IMR-90 (cell line): ENCODE data around the gene FYCO1. TPM values are rescaled to one million over a fixed set of nuclear protein-coding genes. Genes with fewer than 3 reads are reported as not detected.

Experiments used
- ATAC-seq: fragments of 200-7000 bp; cut with Tn5 transposase; 2 replicates; pipeline ENCODE4 v1.9.1; 2020; ENCODE audit warnings: low read depth, mild to moderate bottlenecking, moderate library complexity
- BruUV-seq: library from RNA; stranded (reverse); fragments of 400-500 nt; replicated peaks from 2 replicates; lab custom pipeline; 2021; lab: Mats Ljungman, UMichigan
- CTCF ChIA-PET: fragments of 300-600 bp; formaldehyde crosslinking; extraction: SDS; loops from one replicate; lab custom pipeline; 2021; ENCODE audit warnings: antibody characterized with exemption; lab: Yijun Ruan, JAX
- POLR2A ChIA-PET: fragments of 300-600 bp; sonication (Branson Sonifier 250); formaldehyde crosslinking; loops from one replicate; lab custom pipeline; 2022; ENCODE audit warnings: antibody characterized with exemption; ENCODE audit not compliant: unreplicated experiment; lab: Charles Lee
- DNase-seq: peaks from one replicate; pipeline ENCODE4 v3.0.0; 2013
- H2AFZ ChIP-seq: replicated peaks from 2 replicates; pipeline ENCODE3; 2013; ENCODE audit warnings: low read length, mild to moderate bottlenecking; ENCODE audit not compliant: poor library complexity
- H2AK5ac ChIP-seq: 2 replicates; pipeline ENCODE4 v1.6.1; 2013; ENCODE audit warnings: low read depth, low read length, inconsistent platforms
- H2AK9ac ChIP-seq: replicated peaks from 2 replicates; pipeline ENCODE3; 2013; ENCODE audit warnings: mild to moderate bottlenecking, low read depth, low read length, moderate library complexity; ENCODE audit not compliant: poor library complexity
- H2BK120ac ChIP-seq: 2 replicates; pipeline ENCODE4 v1.6.1; 2013; ENCODE audit warnings: low read depth, low read length, inconsistent platforms
- H2BK15ac ChIP-seq: 3 replicates; pipeline ENCODE4 v1.6.1; 2013; ENCODE audit warnings: low read depth, low read length, inconsistent platforms
- H2BK20ac ChIP-seq: 2 replicates; pipeline ENCODE4 v1.6.1; 2013; ENCODE audit warnings: low read depth, mild to moderate bottlenecking, inconsistent platforms, low read length, moderate library complexity
- H2BK5ac ChIP-seq: 2 replicates; pipeline ENCODE4 v1.6.1; 2013; ENCODE audit warnings: mild to moderate bottlenecking, low read depth, low read length, inconsistent platforms; ENCODE audit not compliant: poor library complexity, severe bottlenecking
- H3K14ac ChIP-seq: replicated peaks from 2 replicates; pipeline ENCODE4 v1.6.1; 2013; ENCODE audit warnings: low read depth, low read length, inconsistent platforms
- H3K18ac ChIP-seq: 2 replicates; pipeline ENCODE4 v1.6.1; 2013; ENCODE audit warnings: low read depth, low read length, control low read depth
- H3K23ac ChIP-seq: 2 replicates; pipeline ENCODE4 v1.6.1; 2013; ENCODE audit warnings: low read depth, low read length, inconsistent platforms
- H3K27ac ChIP-seq: 2 replicates; pipeline ENCODE4 v1.5.1; 2013; ENCODE audit warnings: mild to moderate bottlenecking, control low read depth, low read length; ENCODE audit not compliant: insufficient read depth
- H3K27me3 ChIP-seq: 2 replicates; pipeline ENCODE4 v1.6.1; 2013; ENCODE audit warnings: low read length; ENCODE audit not compliant: control insufficient read depth, insufficient read depth
- H3K36me3 ChIP-seq: 2 replicates; pipeline ENCODE4 v1.6.1; 2013; ENCODE audit warnings: low read length, mixed read lengths; ENCODE audit not compliant: control insufficient read depth, insufficient read depth
- H3K4ac ChIP-seq: 2 replicates; pipeline ENCODE4 v1.6.1; 2013; ENCODE audit warnings: low read depth, low read length, inconsistent platforms
- H3K4me1 ChIP-seq: 2 replicates; pipeline ENCODE4 v1.6.1; 2013; ENCODE audit warnings: low read length, mixed read lengths; ENCODE audit not compliant: control insufficient read depth, insufficient read depth
- H3K4me2 ChIP-seq: 2 replicates; pipeline ENCODE4 v1.6.1; 2013; ENCODE audit warnings: low read depth, mild to moderate bottlenecking, control low read depth, low read length, moderate library complexity
- H3K4me3 ChIP-seq: 2 replicates; pipeline ENCODE4 v1.5.1; 2013; ENCODE audit warnings: low read depth, mild to moderate bottlenecking, control low read depth, low read length, moderate library complexity; ENCODE audit not compliant: insufficient read depth
- H3K56ac ChIP-seq: 2 replicates; pipeline ENCODE4 v1.6.1; 2013; ENCODE audit warnings: low read length, inconsistent platforms; ENCODE audit not compliant: insufficient read depth; ENCODE audit errors: extremely low read depth
- H3K79me1 ChIP-seq, 2 experiments: 2 replicates each; pipeline ENCODE4 v1.6.1; 2013; ENCODE audit warnings: low read length in 2 of 2, inconsistent platforms in 1 of 2, low read depth in 1 of 2
- H3K9ac ChIP-seq: 2 replicates; pipeline ENCODE4 v1.6.1; 2013; ENCODE audit warnings: low read depth, low read length, control low read depth
- H3K9me1 ChIP-seq: 2 replicates; pipeline ENCODE4 v1.6.1; 2013; ENCODE audit warnings: low read length, inconsistent platforms; ENCODE audit not compliant: insufficient read depth
- H3K9me3 ChIP-seq: 2 replicates; pipeline ENCODE4 v1.6.1; 2013; ENCODE audit warnings: low read length; ENCODE audit not compliant: control insufficient read depth, insufficient read depth
- H4K20me1 ChIP-seq: 2 replicates; pipeline ENCODE4 v1.6.1; 2013; ENCODE audit warnings: low read length, inconsistent platforms; ENCODE audit not compliant: insufficient read depth
- H4K5ac ChIP-seq: 2 replicates; pipeline ENCODE4 v1.6.1; 2013; ENCODE audit warnings: mild to moderate bottlenecking, low read depth, low read length, control low read depth
- H4K8ac ChIP-seq, 2 experiments: 2 replicates each; pipeline ENCODE4 v1.6.1; 2013; ENCODE audit warnings: low read depth in 2 of 2, low read length in 2 of 2, control low read depth in 1 of 2, inconsistent platforms in 1 of 2
- H4K91ac ChIP-seq: 2 replicates; pipeline ENCODE4 v1.6.1; 2013; ENCODE audit warnings: low read depth, low read length, inconsistent platforms; ENCODE audit not compliant: insufficient read depth
- BHLHE40 ChIP-seq: fragments of 150-350 bp; IDR thresholded peaks from 2 replicates; pipeline ENCODE4 v1.6.1; 2016; ENCODE audit warnings: mild to moderate bottlenecking, low read depth, low read length
- CHD1 ChIP-seq: IDR thresholded peaks from 2 replicates; pipeline ENCODE4 v1.6.1; 2012; ENCODE audit warnings: low read depth, low read length, improper control_type of control experiment
- MAFK ChIP-seq: IDR thresholded peaks from 2 replicates; pipeline ENCODE4 v1.6.1; 2012; ENCODE audit warnings: low read depth, low read length, improper control_type of control experiment
- MAZ ChIP-seq: IDR thresholded peaks from 2 replicates; pipeline ENCODE4 v1.6.1; 2012; ENCODE audit warnings: low read depth, mild to moderate bottlenecking, low read length, improper control_type of control experiment, moderate library complexity, borderline replicate concordance
- MXI1 ChIP-seq: IDR thresholded peaks from 2 replicates; pipeline ENCODE4 v1.6.1; 2012; ENCODE audit warnings: low read depth, mild to moderate bottlenecking, low read length, moderate library complexity, borderline replicate concordance
- NFE2L2 ChIP-seq: fragments of 150-350 bp; IDR thresholded peaks from 2 replicates; pipeline ENCODE4 v1.6.1; 2016; ENCODE audit warnings: low read depth, mild to moderate bottlenecking, low read length
- POLR2A ChIP-seq: IDR thresholded peaks from 2 replicates; pipeline ENCODE4 v1.6.1; 2012; ENCODE audit warnings: mild to moderate bottlenecking, low read depth, low read length
- RAD21 ChIP-seq: IDR thresholded peaks from 2 replicates; pipeline ENCODE4 v1.6.1; 2012; ENCODE audit warnings: low read length, improper control_type of control experiment
- RFX5 ChIP-seq: IDR thresholded peaks from 2 replicates; pipeline ENCODE4 v1.8.0; 2012; ENCODE audit warnings: low read depth, mild to moderate bottlenecking, low read length, moderate library complexity
- SMC3 ChIP-seq: fragments of 150-350 bp; IDR thresholded peaks from 2 replicates; pipeline ENCODE4 v1.6.1; 2016; ENCODE audit warnings: low read depth, mild to moderate bottlenecking, antibody characterized with exemption, low read length, moderate library complexity
- WGBS, 2 experiments: methylation state at CpG; one replicate each; pipeline versions ENCODE4 v1.1.5 to v1.1.7; 2013; ENCODE audit warnings: missing lambda C conversion rate in 2 of 2; ENCODE audit not compliant: insufficient read length in 1 of 2; ENCODE audit errors: extremely low coverage in 2 of 2; 5-methylcytosine and 5-hydroxymethylcytosine counted together
- dilution Hi-C: fragments of 300-500 bp; cut with HindIII; formaldehyde crosslinking; loops from one replicate; pipeline ENCODE4 v1.14.3; 2018; ENCODE audit warnings: low sequenced_read_pairs; ENCODE audit not compliant: unreplicated experiment
- in situ Hi-C: fragments of 300-500 bp; cut with MboI; formaldehyde crosslinking; loops from 3 replicates; pipeline ENCODE4 v1.14.3; 2019; ENCODE audit warnings: low sequenced_read_pairs, inconsistent platforms, mixed read lengths
- intact Hi-C: fragments of 100-400 bp; cut with micrococcal nuclease; formaldehyde crosslinking; loops from 2 replicates; pipeline ENCODE4 v1.10.0; 2022
- polyA plus RNA-seq, 3 experiments: library from polyadenylated mRNA; depleted of rRNA; stranded (reverse); fragments of >200 nt; gene quantifications; 2 replicates each; pipeline ENCODE4 v1.2.3, GENCODE V29; 2012; ENCODE audit warnings: low replicate concordance in 1 of 3
- total RNA-seq: library from RNA; depleted of rRNA; stranded (reverse); fragments of >200 nt; gene quantifications from 2 replicates; pipeline ENCODE4 v1.2.3, GENCODE V29; 2012
- TF ChIP-seq, protein P1 (sequence below): fragments of 150-350 bp; IDR thresholded peaks from 2 replicates; pipeline ENCODE4 v1.6.1; 2017; ENCODE audit warnings: mild to moderate bottlenecking, antibody characterized with exemption, low read length, low read depth
- TF ChIP-seq, protein P2 (sequence below): conservative IDR thresholded peaks from 2 replicates; pipeline ENCODE4 v1.5.1; 2012; ENCODE audit warnings: mild to moderate bottlenecking, low read depth, low read length, improper control_type of control experiment

FYCO1 gene
- total and polyA plus RNA-seq, 2 of the 4 experiments (the other 2 are of a cell fraction) = 13.7 to 20.1 TPM

DNA sequence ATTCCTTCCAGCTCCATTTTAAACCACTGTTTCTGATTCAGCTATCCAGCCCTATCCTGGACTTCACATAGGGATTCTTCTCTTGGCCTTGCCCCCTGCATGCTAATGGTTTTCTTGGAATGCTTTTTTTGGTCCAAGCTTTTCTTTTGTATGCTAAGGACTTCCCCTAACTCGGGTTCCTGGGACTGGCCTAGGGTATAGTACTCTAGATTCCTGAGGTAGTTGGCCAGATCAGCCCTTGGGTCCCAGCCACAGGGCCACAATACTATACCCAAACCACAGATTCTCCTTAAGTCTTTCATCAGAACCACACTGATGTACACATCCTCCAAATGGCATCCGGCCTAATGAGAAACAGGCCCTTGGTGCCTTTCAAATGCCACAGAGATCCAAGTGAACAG lies 2.8 kb downstream of the FYCO1 start:
- Histone ChIP-seq H4K8ac (peak overlapping the region in 1 of 2 experiments; percentile 54; a peak in 2 of 4 replicates), H2BK20ac (peak overlapping the region; percentile 27; the same call in 1 of the 2 replicates), H3K9me1 (peaks cover 39% of the 10 kb centered on the region), H3K14ac (0 out of 2 replicates have a peak overlapping the region, but pooled peaks have one; percentile 31), H4K20me1 (no peaks in the 10 kb centered on the region), H3K27me3 (no peaks in the 10 kb centered on the region), H3K9ac (no peak overlapping the region), H2AFZ (no peak overlapping the region), H3K23ac (peak overlapping the region; percentile 53; the same call in 1 of the 2 replicates), H3K18ac (peak overlapping the region; percentile 11; the same call in 1 of the 2 replicates), H3K4me2 (no peak overlapping the region), H2BK15ac (peak overlapping the region; percentile 24; the same call in 1 of the 3 replicates), H3K56ac (no peak overlapping the region), H2BK120ac (peak overlapping the region; percentile 62), H4K91ac (peak overlapping the region; percentile 4; the same call in 1 of the 2 replicates), H2AK9ac (no peak overlapping the region), H3K4me1 (peaks cover 25% of the 10 kb centered on the region), H2BK5ac (peak overlapping the region; percentile 61), H3K27ac (peak overlapping the region; percentile 1; the same call in 1 of the 2 replicates), H3K79me1 (peaks cover 17 to 69% of the 10 kb centered on the region in 2 experiments), H2AK5ac (peak overlapping the region; percentile 77), H3K9me3 (no peaks in the 10 kb centered on the region), H3K36me3 (no peaks in the 10 kb centered on the region), H3K4ac (peak overlapping the region; percentile 58), H3K4me3 (no peak overlapping the region), H4K5ac (no peak overlapping the region)
- ChIA-PET POLR2A (no interaction called here), CTCF (no interaction called here)
- intact Hi-C loops = no loop called here
- no TSS peak for BruUV-seq
- DNase-seq = peak; percentile 63
- WGBS, 2 experiments = no CpG with 5 or more reads among the region's 2 CpGs
- TF ChIP-seq POLR2A = no peak
- TF ChIP-seq BHLHE40 = no peak
- TF ChIP-seq, protein P1, sequence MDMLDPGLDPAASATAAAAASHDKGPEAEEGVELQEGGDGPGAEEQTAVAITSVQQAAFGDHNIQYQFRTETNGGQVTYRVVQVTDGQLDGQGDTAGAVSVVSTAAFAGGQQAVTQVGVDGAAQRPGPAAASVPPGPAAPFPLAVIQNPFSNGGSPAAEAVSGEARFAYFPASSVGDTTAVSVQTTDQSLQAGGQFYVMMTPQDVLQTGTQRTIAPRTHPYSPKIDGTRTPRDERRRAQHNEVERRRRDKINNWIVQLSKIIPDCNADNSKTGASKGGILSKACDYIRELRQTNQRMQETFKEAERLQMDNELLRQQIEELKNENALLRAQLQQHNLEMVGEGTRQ = no peak
- no peak for TF ChIP-seq RFX5
- TF ChIP-seq MAFK = no peak
- TF ChIP-seq MAZ = no peak
- TF ChIP-seq NFE2L2 = no peak
- TF ChIP-seq SMC3 = no peak
- TF ChIP-seq, protein P2, sequence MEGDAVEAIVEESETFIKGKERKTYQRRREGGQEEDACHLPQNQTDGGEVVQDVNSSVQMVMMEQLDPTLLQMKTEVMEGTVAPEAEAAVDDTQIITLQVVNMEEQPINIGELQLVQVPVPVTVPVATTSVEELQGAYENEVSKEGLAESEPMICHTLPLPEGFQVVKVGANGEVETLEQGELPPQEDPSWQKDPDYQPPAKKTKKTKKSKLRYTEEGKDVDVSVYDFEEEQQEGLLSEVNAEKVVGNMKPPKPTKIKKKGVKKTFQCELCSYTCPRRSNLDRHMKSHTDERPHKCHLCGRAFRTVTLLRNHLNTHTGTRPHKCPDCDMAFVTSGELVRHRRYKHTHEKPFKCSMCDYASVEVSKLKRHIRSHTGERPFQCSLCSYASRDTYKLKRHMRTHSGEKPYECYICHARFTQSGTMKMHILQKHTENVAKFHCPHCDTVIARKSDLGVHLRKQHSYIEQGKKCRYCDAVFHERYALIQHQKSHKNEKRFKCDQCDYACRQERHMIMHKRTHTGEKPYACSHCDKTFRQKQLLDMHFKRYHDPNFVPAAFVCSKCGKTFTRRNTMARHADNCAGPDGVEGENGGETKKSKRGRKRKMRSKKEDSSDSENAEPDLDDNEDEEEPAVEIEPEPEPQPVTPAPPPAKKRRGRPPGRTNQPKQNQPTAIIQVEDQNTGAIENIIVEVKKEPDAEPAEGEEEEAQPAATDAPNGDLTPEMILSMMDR = no peak
- TF ChIP-seq MXI1 = no peak
- TF ChIP-seq CHD1 = no peak
- TF ChIP-seq RAD21 = no peak
- in situ Hi-C loops = no loop called here
- 0 out of 2 replicates have a peak, but pooled peaks have one; percentile 2 for ATAC-seq
- dilution Hi-C loops = no loop called here
